Gastrocnemius medialis (tissue), 4 donors: ENCODE data around the gene KCNQ1. TPM values are rescaled to one million over a fixed set of nuclear protein-coding genes. Genes with fewer than 3 reads are reported as not detected.

Experiments used
- ATAC-seq, 2 donors: fragments of 150-250 bp; one replicate each; pipeline ENCODE4 v1.9.1; 2016
- DNase-seq, 2 donors: peaks; one replicate each; pipeline ENCODE4 v3.0.0-alpha.2; 2019
- H3K27ac ChIP-seq, 4 donors: fragments of 200-600 bp; sonication (generic); 1 replicate in 1 of 4; 2 replicates in 3 of 4; pipeline ENCODE4 v1.5.1; 2016 to 2018; ENCODE audit warnings: mild to moderate bottlenecking in 2 of 4, moderate library complexity in 1 of 4
- H3K27me3 ChIP-seq, 3 donors: fragments of 200-600 bp; sonication (generic) in 2 of 3; 1 replicate in 1 of 3; 2 replicates in 2 of 3; pipeline versions ENCODE4 v1.5.1 to v1.6.0; 2016 to 2019; ENCODE audit warnings: mild to moderate bottlenecking in 1 of 3, moderate library complexity in 1 of 3
- H3K36me3 ChIP-seq, 2 donors: fragments of 200-600 bp; sonication (generic) in 1 of 2; one replicate each; pipeline ENCODE4 v1.5.1; 2017 to 2018
- H3K4me1 ChIP-seq, 2 donors: fragments of 200-600 bp; sonication (generic) in 1 of 2; one replicate each; pipeline ENCODE4 v1.5.1; 2016 to 2017; ENCODE audit warnings: mild to moderate bottlenecking in 2 of 2
- H3K4me3 ChIP-seq, 4 donors: fragments of 200-600 bp; sonication (generic) in 3 of 4; 1 replicate in 1 of 4; 2 replicates in 3 of 4; pipeline ENCODE4 v1.5.1; 2016 to 2019; ENCODE audit warnings: mild to moderate bottlenecking in 2 of 4
- H3K9me3 ChIP-seq, 3 donors: fragments of 200-600 bp; sonication (generic) in 2 of 3; 1 replicate in 1 of 3; 2 replicates in 2 of 3; pipeline ENCODE4 v1.5.1; 2016 to 2019
- POLR2A ChIP-seq, 2 donors: fragments of 450-650 bp; IDR thresholded peaks; one replicate each; pipeline ENCODE4 v1.6.1; 2017; ENCODE audit warnings: antibody characterized with exemption in 2 of 2, mild to moderate bottlenecking in 2 of 2, moderate library complexity in 2 of 2
- in situ Hi-C, 4 donors: fragments of 200-750 bp; cut with MboI; loops; one replicate each; pipeline versions ENCODE4 v1.15.0 to v1.8.0; 2017; ENCODE audit warnings: low sequenced_read_pairs in 4 of 4
- intact Hi-C: fragments of 100-400 bp; cut with DNase I; formaldehyde crosslinking; loops from one replicate; pipeline ENCODE4 v1.15.1; 2023; ENCODE audit warnings: low total_unique reads
- total RNA-seq, 4 donors: library from RNA; depleted of rRNA; stranded (reverse); fragments of >200 nt; gene quantifications; one replicate each; pipeline versions ENCODE4 v1.1.0 to v1.2.3, GENCODE V29; 2016
- TF ChIP-seq, protein P1 (sequence below), 5 experiments: fragments of 450-650 bp in 3 of 5; fragments of 200-600 bp in 2 of 5; sonication (generic) in 2 of 5; IDR thresholded peaks in 4 of 5; conservative IDR thresholded peaks in 1 of 5; 1 replicate in 4 of 5; 2 replicates in 1 of 5; pipeline ENCODE4 v1.5.1; 2016 to 2019; ENCODE audit warnings: antibody characterized with exemption in 5 of 5, mild to moderate bottlenecking in 3 of 5, moderate library complexity in 3 of 5

Gene KCNQ1
- total RNA-seq, 4 donors from 2014 or later: 0.15 to 1.00 (median 0.67) TPM

- Histone ChIP-seq H3K27me3 (no peaks in the 10 kb centered on the region), H3K27ac (no peak overlapping the region), H3K4me3 (no peak overlapping the region), H3K36me3 (no peaks in the 10 kb centered on the region), H3K4me1 (peaks cover 14 to 23% of the 10 kb centered on the region in 2 donors), H3K9me3 (no peaks in the 10 kb centered on the region)
- ATAC-seq: no peak
- peak in 1 of 2 donors; percentile 8 for DNase-seq
- no peak for TF ChIP-seq POLR2A (IDR thresholded peaks at IDR 0.05)
- TF ChIP-seq, protein P1, sequence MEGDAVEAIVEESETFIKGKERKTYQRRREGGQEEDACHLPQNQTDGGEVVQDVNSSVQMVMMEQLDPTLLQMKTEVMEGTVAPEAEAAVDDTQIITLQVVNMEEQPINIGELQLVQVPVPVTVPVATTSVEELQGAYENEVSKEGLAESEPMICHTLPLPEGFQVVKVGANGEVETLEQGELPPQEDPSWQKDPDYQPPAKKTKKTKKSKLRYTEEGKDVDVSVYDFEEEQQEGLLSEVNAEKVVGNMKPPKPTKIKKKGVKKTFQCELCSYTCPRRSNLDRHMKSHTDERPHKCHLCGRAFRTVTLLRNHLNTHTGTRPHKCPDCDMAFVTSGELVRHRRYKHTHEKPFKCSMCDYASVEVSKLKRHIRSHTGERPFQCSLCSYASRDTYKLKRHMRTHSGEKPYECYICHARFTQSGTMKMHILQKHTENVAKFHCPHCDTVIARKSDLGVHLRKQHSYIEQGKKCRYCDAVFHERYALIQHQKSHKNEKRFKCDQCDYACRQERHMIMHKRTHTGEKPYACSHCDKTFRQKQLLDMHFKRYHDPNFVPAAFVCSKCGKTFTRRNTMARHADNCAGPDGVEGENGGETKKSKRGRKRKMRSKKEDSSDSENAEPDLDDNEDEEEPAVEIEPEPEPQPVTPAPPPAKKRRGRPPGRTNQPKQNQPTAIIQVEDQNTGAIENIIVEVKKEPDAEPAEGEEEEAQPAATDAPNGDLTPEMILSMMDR (IDR thresholded peaks at IDR 0.05 in 4 of 5, conservative IDR thresholded peaks at IDR 0.05 in 1 of 5): no peak
- in situ Hi-C loops: loop anchor here in 3 of 4 donors (25.0 kb wide), 1 partner anchor 200 kb away; the partner anchor contains the start of gene CDKN1C (in 3 of the 3)
- intact Hi-C loops: no loop called here
Measured at GRCh38 chr11:2687782-2688191, 243.0 kb downstream of the KCNQ1 start.

GRCh38 chr11:2688381-2689231 lies 243.8 kb downstream of the KCNQ1 start:
- no peak for ATAC-seq
- Histone ChIP-seq H3K9me3 (no peaks in the 10 kb centered on the region), H3K36me3 (no peaks in the 10 kb centered on the region), H3K27me3 (no peaks in the 10 kb centered on the region), H3K4me1 (peaks cover 14 to 23% of the 10 kb centered on the region in 2 donors), H3K27ac (no peak overlapping the region), H3K4me3 (no peak overlapping the region)
- intact Hi-C loops (no loop called here), in situ Hi-C loops (loop anchor here in 3 of 4 donors (25.0 kb wide), 1 partner anchor 199 kb away; the partner anchor contains the start of gene CDKN1C (in 3 of the 3))
- DNase-seq: peak in 1 of 2 donors; percentile 7
- TF ChIP-seq, protein P1 (IDR thresholded peaks at IDR 0.05 in 4 of 5, conservative IDR thresholded peaks at IDR 0.05 in 1 of 5): no peak
- TF ChIP-seq POLR2A (IDR thresholded peaks at IDR 0.05): no peak

DNA sequence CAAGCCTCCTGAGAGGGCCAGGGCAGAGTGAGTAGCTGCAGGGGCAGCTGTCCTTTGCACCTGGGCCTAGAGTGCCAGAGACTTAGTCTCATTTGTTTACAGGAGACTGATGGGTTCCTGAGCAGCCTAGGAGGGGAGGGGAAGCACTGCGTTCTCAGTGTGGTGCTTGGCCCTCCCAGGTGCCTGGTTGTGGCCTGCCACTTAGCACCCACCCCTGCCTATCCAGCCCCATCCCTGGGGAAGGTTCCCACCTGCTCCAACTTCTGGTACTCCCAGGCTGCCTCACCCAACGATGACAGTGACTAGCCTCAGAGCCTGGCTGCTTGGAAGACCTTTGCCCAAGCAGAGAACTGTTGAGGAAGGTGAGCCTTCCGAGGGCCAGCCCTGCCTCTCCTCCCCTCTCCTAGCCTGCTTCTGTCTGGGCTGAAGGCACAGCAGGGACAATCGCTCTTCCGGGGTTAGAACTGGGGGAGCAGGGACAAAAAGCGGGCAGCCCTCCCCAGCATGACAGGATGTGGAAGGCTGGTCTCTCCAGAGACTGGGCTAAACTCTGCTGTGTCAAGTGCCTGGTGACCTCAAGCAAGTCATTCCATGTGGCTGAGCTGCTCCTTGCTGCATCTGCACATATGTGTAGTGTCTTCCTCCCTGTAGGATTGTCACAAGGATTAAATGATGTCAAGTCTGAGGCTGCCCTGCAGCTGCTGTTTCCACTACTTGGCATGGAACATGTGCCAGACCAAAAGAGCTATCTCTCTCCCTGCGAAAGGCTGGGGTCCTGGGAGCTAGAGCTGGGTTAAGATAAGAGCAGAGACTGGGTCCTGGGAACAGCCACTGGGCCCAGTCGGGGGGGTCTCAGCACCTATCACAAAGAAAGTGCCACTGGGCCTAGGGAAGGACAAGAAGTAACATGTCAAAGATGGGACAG lies 245.1 kb downstream of the KCNQ1 start:
- Histone ChIP-seq H3K4me1 (peaks cover 25 to 28% of the 10 kb centered on the region in 2 donors), H3K36me3 (no peaks in the 10 kb centered on the region), H3K4me3 (no peak overlapping the region), H3K27me3 (no peaks in the 10 kb centered on the region), H3K9me3 (no peaks in the 10 kb centered on the region), H3K27ac (no peak overlapping the region)
- no peak for TF ChIP-seq POLR2A (IDR thresholded peaks at IDR 0.05)
- TF ChIP-seq, protein P1 (IDR thresholded peaks at IDR 0.05 in 4 of 5, conservative IDR thresholded peaks at IDR 0.05 in 1 of 5): no peak
- ATAC-seq: no peak
- in situ Hi-C loops: loop anchor here in 3 of 4 donors (25.0 kb wide), 1 partner anchor 197 kb away; the partner anchor contains the start of gene CDKN1C (in 3 of the 3)
- intact Hi-C loops: no loop called here
- DNase-seq: peak in 1 of 2 donors; percentile 4

GRCh38 chr11:2690596-2691354 lies 246.0 kb downstream of the KCNQ1 start:
- ATAC-seq (no peak), DNase-seq (peak in 1 of 2 donors; percentile 2)
- no peaks in the 10 kb centered on the region for H3K27me3 ChIP-seq
- no peak overlapping the region for H3K27ac ChIP-seq
- intact Hi-C loops: no loop called here
- H3K36me3 ChIP-seq: no peaks in the 10 kb centered on the region
- H3K4me1 ChIP-seq: peaks cover 27 to 28% of the 10 kb centered on the region in 2 donors
- H3K9me3 ChIP-seq: no peaks in the 10 kb centered on the region
- no peak for TF ChIP-seq POLR2A (IDR thresholded peaks at IDR 0.05)
- TF ChIP-seq, protein P1 (IDR thresholded peaks at IDR 0.05 in 4 of 5, conservative IDR thresholded peaks at IDR 0.05 in 1 of 5): no peak
- in situ Hi-C loops: loop anchor here in 3 of 4 donors (25.0 kb wide), 1 partner anchor 197 kb away; the partner anchor contains the start of gene CDKN1C (in 3 of the 3)
- H3K4me3 ChIP-seq: no peak overlapping the region
